Measurements from ENCODE around the gene ENOSF1.

ENOSF1 gene

GRCh38 chr18:671405-671804 lies 41.0 kb downstream of the ENOSF1 start:
- DNase-seq: no peak

GRCh38 chr18:670522-670921 lies 41.9 kb downstream of the ENOSF1 start:
- no peak for DNase-seq

GRCh38 chr18:669077-669476 lies 43.4 kb downstream of the ENOSF1 start:
- DNase-seq: no peak

- no peak for DNase-seq
Observed at GRCh38 chr18:668260-668659, 44.2 kb downstream of the ENOSF1 start.

- DNase-seq: no peak
Observed at GRCh38 chr18:666628-667027, 45.8 kb downstream of the ENOSF1 start.

GRCh38 chr18:666177-666576 lies 46.3 kb downstream of the ENOSF1 start:
- DNase-seq: no peak

GRCh38 chr18:662197-662596 lies 50.2 kb downstream of the ENOSF1 start:
- no peak for DNase-seq

GRCh38 chr18:659597-659996 lies 52.8 kb downstream of the ENOSF1 start:
- DNase-seq: no peak

GRCh38 chr18:658947-659533 lies 53.4 kb downstream of the ENOSF1 start:
- no peak for DNase-seq

GRCh38 chr18:658001-658946 lies 54.2 kb downstream of the ENOSF1 start:
- DNase-seq: peak; percentile 91

GRCh38 chr18:657311-658000 lies 55.0 kb downstream of the ENOSF1 start, which contains the start of gene TYMS:
Gene TYMS, plus strand, starts transcription at chr18:657653. Its CDS starts 90 bp downstream, at chr18:657743.
- peak; percentile 73 for DNase-seq

GRCh38 chr18:655445-655844 lies 57.0 kb downstream of the ENOSF1 start:
- no peak for DNase-seq

- no peak for DNase-seq
Observed at GRCh38 chr18:654601-655000, 57.8 kb downstream of the ENOSF1 start.

- DNase-seq: no peak
Observed at GRCh38 chr18:653512-653911, 58.9 kb downstream of the ENOSF1 start.

GRCh38 chr18:652131-652530 lies 60.3 kb downstream of the ENOSF1 start:
- peak; percentile 16 for DNase-seq

- DNase-seq: no peak
Observed at GRCh38 chr18:650428-650858, 62.0 kb downstream of the ENOSF1 start.

- no peak for DNase-seq
Observed at GRCh38 chr18:649341-649740, 63.1 kb downstream of the ENOSF1 start.

GRCh38 chr18:647304-647703 lies 65.1 kb downstream of the ENOSF1 start:
- no peak for DNase-seq

- DNase-seq: no peak
Observed at GRCh38 chr18:644395-645004, 67.9 kb downstream of the ENOSF1 start.

- no peak for DNase-seq
Observed at GRCh38 chr18:641224-641623, 71.2 kb downstream of the ENOSF1 start.

GRCh38 chr18:635171-635570 lies 77.3 kb downstream of the ENOSF1 start:
- DNase-seq: no peak

- DNase-seq: no peak
Observed at GRCh38 chr18:634551-635045, 77.8 kb downstream of the ENOSF1 start.

GRCh38 chr18:631560-631959 lies 80.9 kb downstream of the ENOSF1 start:
- DNase-seq: peak; percentile 17
